ENCODE results near the gene TM9SF3.
A peak's percentile ranks its signal among the peaks of the same experiment; 100 is the strongest.

The TM9SF3 gene

GRCh38 chr10:96586419-96587263, at the start of gene TM9SF3:
Gene TM9SF3, minus strand, starts transcription at chr10:96587012. Its CDS starts 177 bp downstream, at chr10:96586835.
- DNase-seq, result peak; percentile 69

GRCh38 chr10:96636551-96636950, 49.7 kb upstream of the TM9SF3 start:
- peak; percentile 68 for DNase-seq

- no peak for DNase-seq
Measured at GRCh38 chr10:96632974-96633710, 46.3 kb upstream of the TM9SF3 start.

GRCh38 chr10:96627292-96627691, 40.5 kb upstream of the TM9SF3 start:
- no peak for DNase-seq

- DNase-seq, result no peak
Measured at GRCh38 chr10:96626795-96627194, 40.0 kb upstream of the TM9SF3 start.

- no peak for DNase-seq
Measured at GRCh38 chr10:96625173-96625572, 38.4 kb upstream of the TM9SF3 start.

GRCh38 chr10:96622013-96622787, 35.4 kb upstream of the TM9SF3 start:
- no peak for DNase-seq

GRCh38 chr10:96619796-96620773, 33.3 kb upstream of the TM9SF3 start:
- DNase-seq, result no peak

GRCh38 chr10:96619120-96619519, 32.3 kb upstream of the TM9SF3 start:
- DNase-seq, result no peak

- DNase-seq, result no peak
Measured at GRCh38 chr10:96618653-96619052, 31.8 kb upstream of the TM9SF3 start.

- no peak for DNase-seq
Measured at GRCh38 chr10:96616961-96617360, 30.1 kb upstream of the TM9SF3 start.

GRCh38 chr10:96614515-96614914, 27.7 kb upstream of the TM9SF3 start:
- DNase-seq, result peak; percentile 96

GRCh38 chr10:96613576-96613975, 26.8 kb upstream of the TM9SF3 start:
- DNase-seq, result no peak

GRCh38 chr10:96612055-96612830, 25.4 kb upstream of the TM9SF3 start:
- no peak for DNase-seq

- DNase-seq, result no peak
Measured at GRCh38 chr10:96610817-96611216, 24.0 kb upstream of the TM9SF3 start.

- DNase-seq, result no peak
Measured at GRCh38 chr10:96609510-96609909, 22.7 kb upstream of the TM9SF3 start.

- no peak for DNase-seq
Measured at GRCh38 chr10:96608805-96609204, 22.0 kb upstream of the TM9SF3 start.

- no peak for DNase-seq
Measured at GRCh38 chr10:96608262-96608661, 21.4 kb upstream of the TM9SF3 start.

- DNase-seq, result no peak
Measured at GRCh38 chr10:96606946-96607345, 20.1 kb upstream of the TM9SF3 start.

- DNase-seq, result peak; percentile 33
Measured at GRCh38 chr10:96606216-96606615, 19.4 kb upstream of the TM9SF3 start.

- no peak for DNase-seq
Measured at GRCh38 chr10:96600337-96600736, 13.5 kb upstream of the TM9SF3 start.

Measured in kidney glomerular epithelial cell (primary cell).